GM21515 (cell line): Measurements from ENCODE around the gene HEPN1.

Experiments
- ATAC-seq: cut with Tn5 transposase; IDR thresholded peaks from one replicate; pipeline ENCODE4 v1.9.1; 2021; ENCODE audit not compliant: unreplicated experiment

The HEPN1 gene

DNA sequence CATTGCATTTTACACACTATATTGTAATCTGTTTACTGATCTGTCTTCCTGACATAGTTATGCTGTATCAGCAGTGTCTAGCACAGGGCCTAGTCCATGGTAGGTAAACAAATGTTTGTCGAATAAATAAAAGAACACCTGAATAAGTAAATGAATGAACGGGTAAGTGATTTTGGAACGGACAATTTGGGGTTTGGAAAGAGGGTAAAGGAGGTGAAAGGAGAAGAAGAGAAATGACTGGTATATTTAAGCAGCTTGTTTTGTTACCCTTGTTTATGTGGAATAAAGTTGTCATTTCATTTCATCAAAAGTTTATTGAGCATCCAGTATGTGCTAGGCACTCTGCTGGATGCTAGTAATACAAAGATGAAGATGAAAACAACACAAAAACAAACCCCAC, at the start of gene HEPN1:
TSS of gene HEPN1 (plus strand) at position 301 of the 400 bp plus-strand sequence.
- no peak for ATAC-seq

DNA sequence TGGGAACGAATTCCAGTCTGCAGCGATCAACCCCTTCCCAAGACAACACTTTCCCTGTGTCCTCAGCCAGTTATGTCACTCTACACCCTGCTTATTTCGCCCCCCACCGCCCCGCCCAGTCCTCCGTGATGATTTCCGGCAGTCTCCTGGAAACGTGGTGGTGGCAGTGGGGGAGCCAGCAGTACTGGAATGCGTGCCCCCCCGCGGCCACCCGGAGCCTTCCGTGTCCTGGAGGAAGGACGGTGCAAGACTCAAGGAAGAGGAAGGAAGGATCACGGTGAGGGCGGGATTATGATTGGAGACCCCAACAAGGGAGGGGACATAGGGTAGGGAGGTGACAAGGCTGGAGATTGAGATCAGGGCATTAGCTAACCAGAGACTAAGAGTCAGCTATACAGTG, 49.7 kb upstream of the HEPN1 start:
- ATAC-seq = no peak

DNA sequence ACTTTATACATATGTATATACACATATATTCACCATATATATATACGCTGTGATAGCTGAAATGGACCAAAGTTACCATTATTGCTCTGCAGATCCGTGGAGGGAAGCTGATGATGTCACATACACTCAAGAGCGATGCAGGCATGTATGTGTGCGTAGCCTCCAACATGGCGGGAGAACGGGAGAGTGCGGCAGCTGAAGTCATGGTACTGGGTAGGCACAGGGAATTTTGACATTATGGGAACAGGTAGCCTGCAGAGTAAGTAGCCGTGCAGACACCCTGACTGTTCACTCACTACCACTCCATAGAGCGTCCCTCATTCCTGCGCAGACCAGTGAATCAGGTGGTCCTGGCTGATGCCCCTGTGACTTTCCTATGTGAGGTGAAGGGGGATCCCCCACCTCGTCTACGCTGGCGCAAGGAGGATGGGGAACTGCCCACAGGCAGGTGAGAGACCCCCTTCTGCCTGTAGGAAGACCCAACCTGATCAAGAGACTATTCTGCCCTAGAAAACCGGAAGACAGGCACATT, 49.1 kb upstream of the HEPN1 start:
- ATAC-seq = no peak

DNA sequence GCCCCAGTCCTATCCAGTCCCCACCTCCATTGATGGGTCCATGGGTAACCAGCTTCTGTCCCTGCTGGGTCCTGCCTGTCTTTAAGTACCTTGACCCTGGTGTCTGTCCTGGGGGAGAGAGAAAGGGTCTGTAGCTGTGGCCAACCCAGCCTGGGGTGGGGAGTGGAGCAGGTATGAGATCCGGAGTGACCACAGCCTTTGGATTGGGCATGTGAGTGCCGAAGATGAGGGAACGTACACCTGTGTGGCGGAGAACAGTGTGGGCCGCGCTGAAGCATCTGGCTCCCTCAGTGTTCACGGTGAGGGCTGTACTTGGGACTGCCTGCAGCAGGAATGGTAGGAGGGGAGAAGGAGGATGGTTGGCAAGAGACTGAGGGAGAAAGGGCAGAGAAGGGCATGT, 48.6 kb upstream of the HEPN1 start:
- ATAC-seq = no peak

DNA sequence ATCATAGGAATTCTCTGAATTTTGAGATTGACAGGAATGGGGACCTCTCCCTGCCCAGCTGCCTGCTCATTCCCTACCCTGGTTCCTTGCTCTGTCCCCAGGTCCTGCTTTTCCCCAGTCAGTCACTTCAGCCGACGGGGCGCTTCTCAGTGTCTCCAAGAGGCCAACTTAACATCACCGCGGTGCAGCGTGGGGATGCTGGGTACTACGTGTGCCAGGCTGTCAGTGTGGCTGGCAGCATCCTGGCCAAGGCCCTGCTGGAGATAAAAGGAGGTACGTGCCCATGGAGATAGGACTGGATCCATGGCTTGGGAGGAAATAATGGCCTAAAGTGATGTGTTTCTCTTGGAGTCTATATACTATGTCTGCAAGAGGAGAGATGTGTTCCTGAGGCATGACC, 46.8 kb upstream of the HEPN1 start:
- ATAC-seq = no peak

DNA sequence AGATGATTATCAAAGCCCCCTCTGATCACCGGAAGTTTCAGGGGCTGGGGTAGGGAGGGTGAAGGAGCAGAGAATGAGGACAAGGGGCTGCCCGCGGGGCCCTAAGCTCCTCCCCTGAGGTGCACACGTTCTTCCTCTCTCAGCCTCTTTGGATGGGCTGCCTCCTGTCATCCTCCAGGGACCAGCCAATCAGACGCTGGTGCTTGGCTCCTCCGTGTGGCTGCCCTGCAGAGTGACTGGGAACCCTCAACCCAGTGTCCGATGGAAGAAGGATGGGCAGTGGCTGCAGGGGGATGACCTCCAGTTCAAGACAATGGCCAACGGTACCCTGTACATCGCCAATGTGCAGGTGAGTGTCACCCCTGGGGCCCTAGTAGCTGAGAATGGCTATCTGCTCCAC, 46.3 kb upstream of the HEPN1 start:
- ATAC-seq = no peak

DNA sequence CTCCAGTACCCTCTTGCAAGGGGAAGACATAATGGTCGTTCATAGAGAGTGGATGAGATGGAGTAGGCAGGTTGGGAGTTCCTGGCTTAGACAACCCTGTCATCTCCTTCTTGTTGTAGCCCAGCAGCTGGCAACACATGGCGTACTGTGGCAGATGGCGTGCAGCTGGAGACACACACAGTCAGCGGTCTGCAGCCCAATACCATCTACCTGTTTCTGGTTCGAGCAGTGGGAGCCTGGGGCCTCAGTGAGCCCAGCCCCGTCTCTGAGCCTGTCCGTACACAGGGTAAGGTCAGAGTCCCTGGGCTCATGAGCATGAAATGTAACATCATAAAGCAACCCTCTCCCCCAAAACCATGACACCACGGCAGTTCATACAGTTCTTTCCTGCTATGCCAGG, 45.1 kb upstream of the HEPN1 start:
- no peak for ATAC-seq

DNA sequence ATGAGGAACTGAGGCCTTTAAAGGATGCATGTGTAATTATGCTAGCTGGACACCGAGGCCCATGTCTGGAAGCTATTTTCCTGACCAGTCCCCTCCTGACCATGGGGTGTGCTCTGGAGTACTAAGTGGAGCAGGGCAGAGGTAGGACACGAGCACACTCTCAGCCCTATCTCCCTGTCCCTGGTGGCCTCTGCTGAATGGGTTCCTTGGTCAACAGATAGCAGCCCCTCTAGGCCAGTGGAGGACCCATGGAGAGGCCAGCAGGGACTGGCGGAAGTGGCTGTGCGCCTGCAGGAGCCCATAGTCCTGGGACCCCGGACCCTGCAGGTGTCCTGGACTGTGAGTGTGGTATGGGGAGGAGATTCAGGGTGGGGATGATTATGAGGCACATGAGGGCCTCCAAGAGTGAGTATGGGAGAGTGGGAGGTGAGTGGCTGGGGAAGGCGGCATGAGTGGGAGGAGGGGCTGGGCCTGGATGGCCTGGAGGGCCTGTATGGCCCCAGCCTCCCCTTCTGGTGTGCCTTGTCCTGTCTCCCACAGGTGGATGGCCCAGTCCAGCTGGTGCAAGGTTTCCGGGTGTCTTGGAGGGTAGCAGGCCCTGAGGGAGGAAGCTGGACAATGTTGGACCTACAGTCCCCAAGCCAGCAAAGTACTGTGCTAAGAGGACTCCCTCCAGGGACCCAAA, 44.3 kb upstream of the HEPN1 start:
- ATAC-seq = no peak

DNA sequence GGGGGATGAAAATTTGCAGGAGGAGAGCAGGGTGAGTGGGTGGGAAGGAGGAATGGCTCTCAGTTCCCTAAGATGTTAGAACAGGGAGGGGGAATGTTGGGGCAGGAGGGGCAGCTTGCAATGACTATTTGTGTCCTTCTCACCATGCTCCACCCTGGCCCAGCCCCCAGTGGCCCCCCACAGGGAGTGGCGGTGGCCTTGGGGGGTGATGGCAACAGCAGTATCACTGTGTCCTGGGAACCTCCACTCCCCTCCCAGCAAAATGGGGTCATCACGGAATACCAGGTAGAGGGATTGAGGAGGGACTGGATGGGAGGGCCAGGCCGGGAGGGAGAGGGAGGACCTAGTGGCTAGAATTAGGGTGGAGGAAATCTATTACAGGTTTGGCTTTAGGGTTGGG, 43.6 kb upstream of the HEPN1 start:
- ATAC-seq = no peak

DNA sequence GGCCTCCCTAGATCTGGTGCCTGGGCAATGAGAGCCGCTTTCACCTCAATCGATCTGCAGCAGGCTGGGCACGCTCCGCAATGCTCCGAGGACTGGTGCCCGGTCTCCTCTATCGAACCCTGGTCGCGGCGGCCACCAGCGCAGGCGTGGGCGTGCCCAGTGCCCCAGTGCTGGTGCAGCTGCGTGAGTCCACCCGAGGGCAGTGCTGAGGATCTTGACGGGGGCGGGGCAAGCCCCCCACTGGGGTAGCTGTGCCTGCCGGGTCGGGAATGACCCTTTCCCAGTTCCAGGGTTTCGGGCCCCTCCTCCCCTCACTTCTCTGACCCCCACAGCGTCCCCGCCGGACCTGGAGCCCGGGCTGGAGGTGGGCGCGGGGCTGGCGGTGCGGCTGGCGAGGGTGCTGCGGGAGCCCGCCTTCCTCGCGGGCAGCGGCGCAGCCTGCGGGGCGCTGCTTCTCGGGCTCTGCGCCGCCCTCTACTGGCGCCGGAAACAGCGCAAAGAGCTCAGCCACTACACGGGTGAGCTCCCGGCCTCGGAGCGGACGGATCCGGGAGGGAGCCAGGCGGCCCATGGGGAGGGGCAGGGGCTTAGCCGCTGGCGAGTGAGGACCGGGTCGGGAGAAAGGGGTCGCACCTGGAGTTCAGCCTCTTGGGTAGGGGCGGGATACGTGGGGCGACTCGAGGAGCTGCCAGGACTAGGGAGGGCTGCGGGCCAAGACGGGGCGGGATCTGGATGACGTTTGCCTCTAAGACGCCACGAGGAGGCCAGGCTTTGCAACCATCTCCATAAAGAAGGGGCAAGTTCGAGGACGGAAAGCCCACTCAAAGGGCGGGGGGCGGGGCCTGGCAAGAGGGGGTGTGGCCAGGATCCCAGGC, 42.9 kb upstream of the HEPN1 start:
- ATAC-seq = peak; percentile 95

DNA sequence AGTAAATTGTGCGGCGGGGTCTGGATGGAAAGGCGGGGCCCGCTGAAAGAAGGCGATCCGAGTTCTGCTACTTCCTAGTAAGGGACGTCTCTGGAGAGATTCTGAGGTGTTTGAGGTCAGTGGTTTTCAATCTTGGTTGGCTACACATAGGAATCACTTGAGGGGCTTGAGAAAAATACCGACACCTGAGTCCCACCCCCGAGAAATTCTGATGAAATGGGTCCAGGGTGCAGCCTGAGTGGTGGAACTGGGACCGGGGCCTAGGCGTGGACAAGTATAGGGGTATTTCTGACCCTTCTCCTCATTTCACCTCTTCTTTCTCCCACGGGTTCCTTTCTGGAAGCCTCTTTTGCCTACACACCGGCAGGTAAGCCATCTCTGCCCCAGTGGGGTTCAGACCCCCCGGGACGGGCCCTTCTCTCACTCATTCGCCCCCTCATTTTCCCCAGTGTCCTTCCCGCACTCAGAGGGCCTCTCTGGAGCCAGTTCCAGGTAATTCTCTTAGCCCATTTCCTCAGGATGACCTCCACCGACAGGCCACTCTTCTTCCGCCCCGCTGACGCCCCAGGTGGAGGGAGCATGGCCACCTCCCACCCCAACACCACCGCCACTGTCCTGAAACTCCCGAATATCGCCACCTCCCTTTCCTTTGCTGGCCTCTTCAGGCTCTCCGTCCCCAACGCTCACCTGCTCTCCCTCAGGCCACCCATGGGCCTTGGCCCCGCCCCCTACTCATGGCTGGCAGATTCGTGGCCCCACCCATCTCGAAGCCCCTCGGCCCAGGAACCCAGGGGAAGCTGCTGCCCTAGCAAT, 42.0 kb upstream of the HEPN1 start:
- ATAC-seq = no peak

DNA sequence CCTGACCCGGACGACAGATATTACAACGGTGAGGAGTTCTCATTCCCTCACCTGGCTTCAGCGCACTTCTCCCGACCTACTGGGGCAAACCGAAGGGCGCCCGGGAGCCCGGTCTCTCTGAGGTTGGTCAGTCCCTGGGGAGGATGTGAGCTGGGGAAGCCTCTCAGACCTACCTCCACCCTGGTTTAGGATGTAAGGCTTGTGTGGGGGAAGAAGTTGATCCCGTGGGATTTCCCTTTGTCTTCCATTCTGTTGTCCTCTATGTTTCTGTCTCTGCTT, 41.5 kb upstream of the HEPN1 start:
- ATAC-seq = no peak

DNA sequence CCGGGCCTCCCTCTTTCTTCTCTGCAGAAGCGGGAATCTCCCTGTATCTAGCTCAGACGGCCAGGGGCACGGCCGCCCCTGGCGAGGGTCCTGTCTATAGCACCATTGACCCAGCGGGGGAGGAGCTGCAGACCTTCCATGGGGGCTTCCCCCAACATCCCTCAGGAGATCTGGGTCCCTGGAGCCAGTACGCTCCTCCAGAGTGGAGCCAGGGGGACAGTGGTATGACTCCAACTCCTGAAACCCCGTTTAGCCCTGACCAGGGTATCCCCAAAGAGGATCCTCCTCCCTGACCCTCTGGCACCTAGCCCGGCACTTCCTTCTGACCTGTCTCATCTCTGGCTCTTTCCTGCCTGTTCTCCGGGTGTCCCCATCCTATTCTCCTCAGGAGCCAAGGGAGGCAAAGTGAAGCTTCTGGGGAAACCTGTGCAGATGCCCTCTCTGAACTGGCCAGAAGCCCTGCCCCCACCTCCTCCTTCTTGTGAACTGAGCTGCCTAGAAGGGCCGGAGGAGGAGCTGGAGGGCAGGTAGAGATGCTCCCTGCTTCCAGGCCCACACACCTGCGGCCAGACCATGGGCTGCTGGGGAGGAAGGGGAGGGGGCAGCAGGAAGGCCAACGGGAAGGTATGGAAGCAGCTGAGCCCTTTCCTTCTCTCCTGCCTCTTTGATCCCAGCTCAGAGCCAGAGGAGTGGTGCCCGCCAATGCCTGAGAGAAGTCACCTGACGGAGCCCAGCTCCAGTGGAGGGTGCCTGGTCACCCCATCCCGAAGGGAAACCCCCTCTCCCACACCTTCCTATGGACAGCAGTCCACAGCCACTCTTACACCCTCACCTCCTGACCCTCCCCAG, 40.9 kb upstream of the HEPN1 start:
- no peak for ATAC-seq

DNA sequence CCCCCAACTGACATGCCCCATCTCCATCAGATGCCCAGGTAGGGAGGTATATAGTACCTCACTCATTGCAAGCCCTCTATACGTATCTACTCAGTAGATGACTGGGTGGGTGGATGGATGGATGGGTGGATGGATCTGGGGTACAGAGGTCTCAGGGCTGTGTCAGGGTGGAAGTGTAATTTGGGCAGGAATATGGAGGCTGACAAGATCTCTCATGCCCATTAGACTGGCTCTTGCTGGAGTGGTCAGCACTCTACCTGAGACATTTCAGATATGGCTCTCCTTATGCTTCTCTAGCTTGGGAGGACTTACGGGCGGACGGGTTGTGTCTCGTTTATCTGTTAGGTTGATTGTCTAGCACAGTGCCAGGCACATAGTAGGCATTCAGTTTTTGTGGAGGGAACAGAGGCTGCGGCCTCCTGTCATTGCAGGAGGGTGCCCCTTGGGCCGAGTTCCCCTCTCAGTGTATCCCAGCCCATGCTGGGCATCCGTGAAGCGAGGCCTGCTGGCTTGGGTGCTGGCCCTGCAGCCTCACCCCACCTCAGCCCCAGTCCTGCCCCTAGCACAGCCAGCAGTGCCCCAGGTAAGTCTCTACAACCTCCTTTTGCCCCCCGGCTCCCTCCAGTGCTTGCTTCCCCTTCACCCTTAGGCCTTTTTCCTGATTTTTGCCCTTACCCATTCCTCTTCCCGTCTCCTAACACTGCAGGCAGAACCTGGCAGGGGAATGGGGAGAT, 40.1 kb upstream of the HEPN1 start:
- no peak for ATAC-seq

DNA sequence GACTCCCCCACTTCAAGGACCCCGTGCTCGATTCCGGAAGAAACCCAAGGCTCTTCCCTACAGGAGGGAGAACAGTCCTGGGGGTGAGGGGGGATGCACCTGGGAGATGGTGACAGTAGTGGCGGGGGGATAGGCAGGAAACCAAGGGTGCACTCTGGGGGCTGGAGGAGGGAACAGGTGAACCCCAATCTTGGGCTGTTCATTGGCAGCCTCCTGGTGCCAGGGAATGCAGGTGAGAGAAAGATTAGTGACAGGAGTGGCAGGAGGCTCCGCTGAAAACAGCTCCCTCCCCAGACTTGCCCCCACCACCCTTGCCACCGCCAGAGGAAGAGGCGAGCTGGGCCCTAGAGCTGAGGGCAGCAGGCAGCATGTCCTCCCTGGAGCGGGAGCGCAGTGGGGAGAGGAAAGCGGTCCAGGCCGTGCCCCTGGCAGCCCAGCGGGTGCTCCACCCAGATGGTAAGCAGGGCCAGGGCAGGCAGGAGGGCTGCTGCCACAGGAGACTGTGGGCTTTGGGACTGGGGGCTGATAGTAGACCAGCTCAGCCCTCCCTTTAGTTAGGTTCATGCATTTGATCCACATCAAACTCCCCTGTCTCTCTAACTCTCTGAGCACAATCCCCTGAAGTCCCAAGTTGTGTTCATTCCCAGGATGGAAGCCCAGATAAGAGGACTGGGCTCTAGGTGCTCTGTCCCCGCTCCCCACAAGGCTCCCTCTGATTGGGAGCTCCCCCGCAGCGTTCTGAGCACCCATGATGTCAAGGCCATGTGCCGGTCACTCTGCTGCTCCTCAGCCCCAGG, 39.4 kb upstream of the HEPN1 start:
- ATAC-seq = no peak

DNA sequence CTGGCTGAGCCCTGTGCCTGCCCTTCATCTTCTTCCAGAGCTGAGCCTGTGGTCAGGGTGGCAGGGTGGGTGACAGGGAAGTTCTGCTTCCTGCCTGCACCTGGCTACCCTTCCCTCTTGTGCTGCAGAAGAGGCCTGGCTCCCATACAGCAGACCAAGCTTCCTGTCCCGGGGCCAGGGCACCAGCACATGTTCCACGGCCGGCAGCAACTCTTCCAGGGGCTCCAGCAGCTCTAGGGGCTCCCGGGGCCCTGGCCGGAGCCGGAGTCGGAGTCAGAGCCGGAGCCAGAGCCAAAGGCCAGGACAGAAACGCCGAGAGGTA, 38.8 kb upstream of the HEPN1 start:
- no peak for ATAC-seq

DNA sequence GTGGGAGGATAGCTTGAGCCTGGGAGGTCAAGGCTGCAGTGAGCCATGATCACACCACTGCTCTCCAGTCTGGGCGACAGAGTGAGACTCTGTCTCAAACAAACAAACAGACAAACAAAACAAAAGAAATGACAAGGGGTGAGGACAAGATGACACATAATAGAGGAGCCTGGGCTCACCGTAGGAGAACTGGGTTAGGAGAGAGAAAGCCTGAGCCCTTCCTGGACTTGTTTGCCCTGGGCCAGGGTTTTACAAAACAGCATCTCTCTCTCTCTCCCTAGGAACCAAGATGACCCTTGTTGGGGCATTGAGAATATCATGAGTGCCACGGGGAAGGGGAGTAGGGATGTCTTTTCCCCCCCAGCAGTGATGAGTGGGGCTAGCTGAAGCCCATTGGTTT, 38.1 kb upstream of the HEPN1 start:
- no peak for ATAC-seq

DNA sequence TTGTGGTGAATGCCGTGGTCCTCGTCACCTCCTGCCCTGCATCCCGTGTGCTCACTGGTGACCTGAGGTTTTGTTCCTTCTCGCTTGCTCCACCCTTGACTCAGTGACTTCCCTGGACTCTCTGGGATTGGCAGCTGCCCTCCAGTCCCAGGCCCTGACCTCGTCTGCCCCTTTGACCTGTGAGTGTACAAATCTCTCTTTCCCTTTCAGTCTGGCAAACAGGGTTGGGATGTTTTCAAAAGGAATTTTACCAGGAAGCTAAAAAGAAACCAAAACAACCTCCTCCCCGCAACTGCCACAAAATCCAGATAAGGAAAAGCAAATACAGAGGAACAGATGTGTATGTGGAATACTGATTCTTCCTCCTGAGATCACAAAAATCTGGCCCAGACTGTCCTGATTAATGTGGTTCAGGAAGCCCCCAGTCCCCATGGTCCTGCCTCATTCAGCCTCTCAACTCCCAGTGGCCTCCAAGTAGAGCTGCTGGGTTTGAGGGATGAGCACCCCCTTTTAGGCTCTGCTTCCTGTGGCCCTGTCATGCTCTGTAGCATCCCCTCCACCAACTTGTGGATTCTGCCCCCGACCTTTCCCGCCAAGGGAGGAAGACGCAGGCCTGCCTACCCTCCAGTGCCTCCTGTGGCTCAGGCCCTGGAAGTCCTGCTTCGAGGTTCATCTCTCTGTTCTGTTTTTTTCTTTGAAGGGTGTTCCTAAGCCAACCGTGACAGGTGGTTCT, 36.5 kb upstream of the HEPN1 start:
- no peak for ATAC-seq

DNA sequence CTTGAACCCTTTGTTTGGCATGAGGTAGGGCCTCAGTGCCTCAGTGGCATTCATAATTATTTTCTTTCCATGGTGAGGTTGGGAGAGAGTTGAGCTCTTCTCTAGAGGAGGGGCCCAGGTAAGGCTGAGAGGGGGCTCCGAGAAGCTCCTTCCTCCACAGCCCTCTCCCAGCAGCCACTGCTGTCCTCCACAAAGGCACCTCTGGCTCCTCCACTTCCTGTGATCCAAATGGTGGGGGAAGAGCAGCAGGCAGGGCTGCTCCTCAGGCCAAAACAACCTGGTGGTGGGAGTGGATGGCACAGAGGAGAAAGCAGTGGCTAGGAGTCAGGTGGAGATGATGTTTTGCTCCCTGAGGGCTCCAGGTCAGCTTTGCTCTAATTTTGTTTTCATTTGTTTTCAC, 34.7 kb upstream of the HEPN1 start:
- ATAC-seq = no peak
